GM12878 (cell line): ENCODE data around the gene NLGN2. TPM values are rescaled to one million over a fixed set of nuclear protein-coding genes. Genes with fewer than 3 reads are reported as not detected.
A peak's percentile ranks its signal among the peaks of the same experiment; 100 is the strongest.

Experiments used
- CHD2 ChIP-seq: IDR thresholded peaks from 2 replicates; pipeline ENCODE4 v1.6.1; 2011; ENCODE audit warnings: low read depth, low read length, improper control_type of control experiment, borderline replicate concordance
- HDGF ChIP-seq: fragments of 450-650 bp; IDR thresholded peaks from 2 replicates; pipeline ENCODE4 v1.6.1; 2016; ENCODE audit warnings: antibody characterized with exemption
- LARP7 ChIP-seq: fragments of 450-650 bp; IDR thresholded peaks from 2 replicates; pipeline ENCODE4 v1.6.1; 2017; ENCODE audit warnings: mild to moderate bottlenecking
- MLLT1 ChIP-seq: fragments of 450-650 bp; IDR thresholded peaks from 2 replicates; pipeline ENCODE4 v1.6.1; 2016; ENCODE audit warnings: mild to moderate bottlenecking
- NR2C1 ChIP-seq: fragments of 450-650 bp; IDR thresholded peaks from 2 replicates; pipeline ENCODE4 v1.6.1; 2017; ENCODE audit warnings: antibody characterized with exemption, mild to moderate bottlenecking, moderate library complexity
- PKNOX1 ChIP-seq: fragments of 450-650 bp; IDR thresholded peaks from 2 replicates; pipeline ENCODE4 v1.6.1; 2016; ENCODE audit warnings: mild to moderate bottlenecking
- PML ChIP-seq: IDR thresholded peaks from 2 replicates; pipeline ENCODE4 v1.6.1; 2012; ENCODE audit warnings: low read length, inconsistent platforms
- POLR2AphosphoS5 ChIP-seq: IDR thresholded peaks from 2 replicates; pipeline ENCODE4 v1.6.1; 2011; ENCODE audit warnings: mild to moderate bottlenecking, low read length, inconsistent platforms
- RCOR1 ChIP-seq: conservative IDR thresholded peaks from 2 replicates; pipeline ENCODE4 v1.6.1; 2012; ENCODE audit warnings: low read depth, low read length, improper control_type of control experiment
- SP1 ChIP-seq: IDR thresholded peaks from one replicate; pipeline ENCODE4 v1.6.1; 2011; ENCODE audit warnings: low read depth, low read length
- STAT1 ChIP-seq: fragments of 450-650 bp; conservative IDR thresholded peaks from 2 replicates; pipeline ENCODE4 v1.6.1; 2014; ENCODE audit warnings: antibody characterized with exemption, mild to moderate bottlenecking
- USF1 ChIP-seq: IDR thresholded peaks from 2 replicates; pipeline ENCODE4 v1.6.1; 2011; ENCODE audit warnings: borderline replicate concordance, low read depth, mild to moderate bottlenecking, moderate library complexity, mixed read lengths, low read length; ENCODE audit not compliant: insufficient read depth; ENCODE audit errors: extremely low read length
- ZNF274 ChIP-seq: IDR thresholded peaks from one replicate; pipeline ENCODE4 v1.8.0; 2011; ENCODE audit not compliant: insufficient read length, insufficient read depth
- polyA plus RNA-seq, 11 experiments: library from polyadenylated mRNA; depleted of rRNA in 4 of 11; unstranded in 6 of 11; stranded (reverse) in 5 of 11; fragments of >200 nt; fragmentation: Nextera tagmentation in 4 of 11; fragmentation: Illumina TruSeq in 1 of 11; extraction: Ambion mirVana in 4 of 11; extraction: Trizol in 1 of 11; gene quantifications; 1 replicate in 1 of 11; 2 replicates in 10 of 11; pipeline versions ENCODE4 v1.2.1 to v1.2.3, GENCODE V29; 2011 to 2016; ENCODE audit warnings: inconsistent platforms in 2 of 11, missing spikeins in 2 of 11, low read depth in 1 of 11
- total RNA-seq, 4 experiments: library from RNA; depleted of rRNA in 3 of 4; stranded (reverse); fragments of >200 nt in 3 of 4; fragmentation: Illumina TruSeq in 1 of 4; extraction: Trizol in 1 of 4; gene quantifications; 2 replicates each; pipeline versions ENCODE4 v1.2.1 to v1.2.3, GENCODE V29; 2013 to 2021
- TF ChIP-seq, protein P1 (sequence below): fragments of 450-650 bp; IDR thresholded peaks from 2 replicates; pipeline ENCODE4 v1.6.1; 2017; ENCODE audit warnings: mild to moderate bottlenecking, moderate library complexity
- TF ChIP-seq, protein P2 (sequence below): fragments of 450-650 bp; IDR thresholded peaks from 2 replicates; pipeline ENCODE4 v1.6.1; 2017; ENCODE audit warnings: low read depth, mild to moderate bottlenecking, moderate library complexity
- TF ChIP-seq, protein P3 (sequence below), 3 experiments: IDR thresholded peaks in 2 of 3; conservative IDR thresholded peaks in 1 of 3; 2 replicates each; pipeline ENCODE4 v1.5.1; 2011; ENCODE audit warnings: low read depth in 3 of 3, low read length in 3 of 3, mild to moderate bottlenecking in 3 of 3, control low read depth in 2 of 3, moderate library complexity in 2 of 3, inconsistent platforms in 1 of 3, mixed read lengths in 1 of 3; ENCODE audit not compliant: control insufficient read depth in 2 of 3, insufficient read depth in 1 of 3; ENCODE audit errors: extremely low read depth in 1 of 3

Gene NLGN2
- total and polyA plus RNA-seq, 10 of the 15 experiments (the other 5 are each of a cell fraction or from before 2014, with no cell fraction given), result 0.02 to 0.87 (median 0.11) TPM; not detected in 2

- TF ChIP-seq USF1 (no peak), CHD2 (peak; percentile 16; the same call in 1 of the 2 replicates), STAT1 (0 out of 2 replicates have a peak, but pooled peaks have one; percentile 43), MLLT1 (peak; percentile 20; the same call in 1 of the 2 replicates), SP1 (peak; percentile 3), LARP7 (peak; percentile 65), PKNOX1 (0 out of 2 replicates have a peak, but pooled peaks have one; percentile 29), NR2C1 (peak; percentile 6; the same call in 1 of the 2 replicates), RCOR1 (no peak), HDGF (peak; percentile 64; the same call in 1 of the 2 replicates), ZNF274 (no peak), POLR2AphosphoS5 (0 out of 2 replicates have a peak, but pooled peaks have one; percentile 47), PML (no peak)
- TF ChIP-seq, protein P1, sequence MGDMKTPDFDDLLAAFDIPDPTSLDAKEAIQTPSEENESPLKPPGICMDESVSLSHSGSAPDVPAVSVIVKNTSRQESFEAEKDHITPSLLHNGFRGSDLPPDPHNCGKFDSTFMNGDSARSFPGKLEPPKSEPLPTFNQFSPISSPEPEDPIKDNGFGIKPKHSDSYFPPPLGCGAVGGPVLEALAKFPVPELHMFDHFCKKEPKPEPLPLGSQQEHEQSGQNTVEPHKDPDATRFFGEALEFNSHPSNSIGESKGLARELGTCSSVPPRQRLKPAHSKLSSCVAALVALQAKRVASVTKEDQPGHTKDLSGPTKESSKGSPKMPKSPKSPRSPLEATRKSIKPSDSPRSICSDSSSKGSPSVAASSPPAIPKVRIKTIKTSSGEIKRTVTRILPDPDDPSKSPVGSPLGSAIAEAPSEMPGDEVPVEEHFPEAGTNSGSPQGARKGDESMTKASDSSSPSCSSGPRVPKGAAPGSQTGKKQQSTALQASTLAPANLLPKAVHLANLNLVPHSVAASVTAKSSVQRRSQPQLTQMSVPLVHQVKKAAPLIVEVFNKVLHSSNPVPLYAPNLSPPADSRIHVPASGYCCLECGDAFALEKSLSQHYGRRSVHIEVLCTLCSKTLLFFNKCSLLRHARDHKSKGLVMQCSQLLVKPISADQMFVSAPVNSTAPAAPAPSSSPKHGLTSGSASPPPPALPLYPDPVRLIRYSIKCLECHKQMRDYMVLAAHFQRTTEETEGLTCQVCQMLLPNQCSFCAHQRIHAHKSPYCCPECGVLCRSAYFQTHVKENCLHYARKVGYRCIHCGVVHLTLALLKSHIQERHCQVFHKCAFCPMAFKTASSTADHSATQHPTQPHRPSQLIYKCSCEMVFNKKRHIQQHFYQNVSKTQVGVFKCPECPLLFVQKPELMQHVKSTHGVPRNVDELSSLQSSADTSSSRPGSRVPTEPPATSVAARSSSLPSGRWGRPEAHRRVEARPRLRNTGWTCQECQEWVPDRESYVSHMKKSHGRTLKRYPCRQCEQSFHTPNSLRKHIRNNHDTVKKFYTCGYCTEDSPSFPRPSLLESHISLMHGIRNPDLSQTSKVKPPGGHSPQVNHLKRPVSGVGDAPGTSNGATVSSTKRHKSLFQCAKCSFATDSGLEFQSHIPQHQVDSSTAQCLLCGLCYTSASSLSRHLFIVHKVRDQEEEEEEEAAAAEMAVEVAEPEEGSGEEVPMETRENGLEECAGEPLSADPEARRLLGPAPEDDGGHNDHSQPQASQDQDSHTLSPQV, result 0 out of 2 replicates have a peak, but pooled peaks have one; percentile 36
- TF ChIP-seq, protein P2, sequence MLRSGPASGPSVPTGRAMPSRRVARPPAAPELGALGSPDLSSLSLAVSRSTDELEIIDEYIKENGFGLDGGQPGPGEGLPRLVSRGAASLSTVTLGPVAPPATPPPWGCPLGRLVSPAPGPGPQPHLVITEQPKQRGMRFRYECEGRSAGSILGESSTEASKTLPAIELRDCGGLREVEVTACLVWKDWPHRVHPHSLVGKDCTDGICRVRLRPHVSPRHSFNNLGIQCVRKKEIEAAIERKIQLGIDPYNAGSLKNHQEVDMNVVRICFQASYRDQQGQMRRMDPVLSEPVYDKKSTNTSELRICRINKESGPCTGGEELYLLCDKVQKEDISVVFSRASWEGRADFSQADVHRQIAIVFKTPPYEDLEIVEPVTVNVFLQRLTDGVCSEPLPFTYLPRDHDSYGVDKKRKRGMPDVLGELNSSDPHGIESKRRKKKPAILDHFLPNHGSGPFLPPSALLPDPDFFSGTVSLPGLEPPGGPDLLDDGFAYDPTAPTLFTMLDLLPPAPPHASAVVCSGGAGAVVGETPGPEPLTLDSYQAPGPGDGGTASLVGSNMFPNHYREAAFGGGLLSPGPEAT, result 0 out of 2 replicates have a peak, but pooled peaks have one; percentile 14
- TF ChIP-seq, protein P3, sequence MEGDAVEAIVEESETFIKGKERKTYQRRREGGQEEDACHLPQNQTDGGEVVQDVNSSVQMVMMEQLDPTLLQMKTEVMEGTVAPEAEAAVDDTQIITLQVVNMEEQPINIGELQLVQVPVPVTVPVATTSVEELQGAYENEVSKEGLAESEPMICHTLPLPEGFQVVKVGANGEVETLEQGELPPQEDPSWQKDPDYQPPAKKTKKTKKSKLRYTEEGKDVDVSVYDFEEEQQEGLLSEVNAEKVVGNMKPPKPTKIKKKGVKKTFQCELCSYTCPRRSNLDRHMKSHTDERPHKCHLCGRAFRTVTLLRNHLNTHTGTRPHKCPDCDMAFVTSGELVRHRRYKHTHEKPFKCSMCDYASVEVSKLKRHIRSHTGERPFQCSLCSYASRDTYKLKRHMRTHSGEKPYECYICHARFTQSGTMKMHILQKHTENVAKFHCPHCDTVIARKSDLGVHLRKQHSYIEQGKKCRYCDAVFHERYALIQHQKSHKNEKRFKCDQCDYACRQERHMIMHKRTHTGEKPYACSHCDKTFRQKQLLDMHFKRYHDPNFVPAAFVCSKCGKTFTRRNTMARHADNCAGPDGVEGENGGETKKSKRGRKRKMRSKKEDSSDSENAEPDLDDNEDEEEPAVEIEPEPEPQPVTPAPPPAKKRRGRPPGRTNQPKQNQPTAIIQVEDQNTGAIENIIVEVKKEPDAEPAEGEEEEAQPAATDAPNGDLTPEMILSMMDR (IDR thresholded peaks at IDR 0.05 in 2 of 3, conservative IDR thresholded peaks at IDR 0.05 in 1 of 3; ENCODE audit: control insufficient read depth in 2 of 3, extremely low read depth in 1 of 3, insufficient read depth in 1 of 3, low read depth in 3 of 3, low read length in 3 of 3), result peak; percentile 7 to 56 (median 44); a peak in 4 of 6 replicates
Observed at GRCh38 chr17:7394452-7395191, 13.0 kb upstream of the NLGN2 start, which contains the start of gene PLSCR3 (continued).
